MCF 10A (cell line): Measurements from ENCODE around the gene EIF3A. TPM values are rescaled to one million over a fixed set of nuclear protein-coding genes. Genes with fewer than 3 reads are reported as not detected.

Experiments
- BruUV-seq: library from RNA; stranded (reverse); fragments of 400-500 nt; replicated peaks from 2 replicates; lab custom pipeline; 2021; lab: Mats Ljungman, UMichigan
- CTCF ChIA-PET: fragments of 300-600 bp; sonication (Branson Sonifier 250); formaldehyde crosslinking; extraction: SDS; loops from one replicate; lab custom pipeline; 2021; ENCODE audit warnings: antibody characterized with exemption, inconsistent platforms; lab: Yijun Ruan, JAX
- POLR2A ChIA-PET: fragments of 300-600, 350-650 bp; sonication (Branson Sonifier 250); formaldehyde crosslinking; extraction: SDS; loops from one replicate; lab custom pipeline; 2020; ENCODE audit warnings: antibody characterized with exemption, inconsistent platforms; lab: Yijun Ruan, JAX
- DNase-seq: peaks from one replicate; pipeline ENCODE4 v3.0.0-alpha.2; 2018; ENCODE audit not compliant: unreplicated experiment
- H3K27ac Mint-ChIP-seq: one replicate; pipeline ENCODE4 v1.8.0; 2022; ENCODE audit warnings: mild to moderate bottlenecking, low read depth, mixed read lengths; ENCODE audit not compliant: unreplicated experiment
- H3K27me3 Mint-ChIP-seq: one replicate; pipeline ENCODE4 v1.8.0; 2022; ENCODE audit warnings: mixed read lengths; ENCODE audit not compliant: insufficient read depth, unreplicated experiment
- H3K36me3 Mint-ChIP-seq: one replicate; pipeline ENCODE4 v1.8.0; 2022; ENCODE audit warnings: mild to moderate bottlenecking, moderate library complexity, mixed read lengths; ENCODE audit not compliant: insufficient read depth, unreplicated experiment
- H3K4me1 Mint-ChIP-seq: one replicate; pipeline ENCODE4 v1.8.0; 2022; ENCODE audit warnings: mixed read lengths; ENCODE audit not compliant: insufficient read depth, unreplicated experiment
- H3K4me3 Mint-ChIP-seq: one replicate; pipeline ENCODE4 v1.8.0; 2022; ENCODE audit warnings: mild to moderate bottlenecking, moderate library complexity, mixed read lengths; ENCODE audit not compliant: unreplicated experiment
- H3K9me3 Mint-ChIP-seq: one replicate; pipeline ENCODE4 v1.8.0; 2022; ENCODE audit warnings: mixed read lengths; ENCODE audit not compliant: unreplicated experiment
- CTCF ChIP-seq: fragments of 200-600 bp; IDR thresholded peaks from one replicate; pipeline ENCODE4 v1.8.0; 2022; ENCODE audit warnings: antibody characterized with exemption, mild to moderate bottlenecking; ENCODE audit not compliant: unreplicated experiment
- intact Hi-C: fragments of 100-400 bp; cut with micrococcal nuclease; formaldehyde crosslinking; loops from 2 replicates; pipeline ENCODE4 v1.14.1; 2022
- total RNA-seq: library from RNA; stranded (reverse); gene quantifications from 2 replicates; pipeline ENCODE4 v1.2.3, GENCODE V29; 2022

The EIF3A gene
- total RNA-seq, 1 experiment from 2014 or later = 226 TPM

GRCh38 chr10:119060107-119060506 is 20.5 kb downstream of the EIF3A start:
- H3K4me3 Mint-ChIP-seq = no peak overlapping the region
- H3K36me3 Mint-ChIP-seq = peaks cover 98% of the 10 kb centered on the region
- no peak overlapping the region for H3K27ac Mint-ChIP-seq
- ChIA-PET POLR2A (interaction anchor here (1.6 kb wide), 1 partner anchor 11 kb away, joined by 3 read pairs; no protein-coding TSS in a partner anchor), CTCF (no interaction called here)
- TF ChIP-seq CTCF = no peak
- no peak for DNase-seq
- no TSS peak for BruUV-seq
- H3K9me3 Mint-ChIP-seq = no peaks in the 10 kb centered on the region
- intact Hi-C loops = no loop called here
- H3K4me1 Mint-ChIP-seq = no peaks in the 10 kb centered on the region
- H3K27me3 Mint-ChIP-seq = no peaks in the 10 kb centered on the region

GRCh38 chr10:119059557-119059956 is 21.1 kb downstream of the EIF3A start:
- no peak for TF ChIP-seq CTCF
- no peak overlapping the region for H3K4me3 Mint-ChIP-seq
- H3K27ac Mint-ChIP-seq = no peak overlapping the region
- no peaks in the 10 kb centered on the region for H3K4me1 Mint-ChIP-seq
- no peaks in the 10 kb centered on the region for H3K27me3 Mint-ChIP-seq
- intact Hi-C loops = no loop called here
- no TSS peak for BruUV-seq
- H3K9me3 Mint-ChIP-seq = no peaks in the 10 kb centered on the region
- DNase-seq = no peak
- ChIA-PET CTCF (interaction anchor here (0.6 kb wide), 1 partner anchor 198 kb away, joined by 3 read pairs; no protein-coding TSS in a partner anchor), POLR2A (interaction anchor here (1.0 to 1.6 kb wide), 3 partner anchors 11 to 20 kb away, joined by 3 to 5 read pairs (median 3); partner anchors contain the start of gene EIF3A)
- peaks cover 98% of the 10 kb centered on the region for H3K36me3 Mint-ChIP-seq

GRCh38 chr10:119058010-119058409 is 22.6 kb downstream of the EIF3A start:
- no peak for DNase-seq
- no peaks in the 10 kb centered on the region for H3K9me3 Mint-ChIP-seq
- intact Hi-C loops = no loop called here
- no TSS peak for BruUV-seq
- no peaks in the 10 kb centered on the region for H3K27me3 Mint-ChIP-seq
- TF ChIP-seq CTCF = no peak
- no peak overlapping the region for H3K27ac Mint-ChIP-seq
- no peak overlapping the region for H3K4me3 Mint-ChIP-seq
- ChIA-PET POLR2A (interaction anchor here (0.7 kb wide), 1 partner anchor 14 kb away, joined by 4 read pairs; no protein-coding TSS in a partner anchor), CTCF (interaction anchor here (0.7 kb wide), 1 partner anchor 1627 kb away, joined by 3 read pairs; no protein-coding TSS in a partner anchor)
- peaks cover 98% of the 10 kb centered on the region for H3K36me3 Mint-ChIP-seq
- H3K4me1 Mint-ChIP-seq = no peaks in the 10 kb centered on the region

- H3K27ac Mint-ChIP-seq = no peak overlapping the region
- POLR2A ChIA-PET = no interaction called here
- CTCF ChIA-PET = no interaction called here
These were observed 25.1 kb downstream of the EIF3A start for GRCh38 chr10:119055472-119055871.

More at GRCh38 chr10:119055472-119055871, 25.1 kb downstream of the EIF3A start:
- Mint-ChIP-seq H3K4me1 (no peaks in the 10 kb centered on the region), H3K4me3 (no peak overlapping the region), H3K36me3 (peaks cover 99% of the 10 kb centered on the region), H3K9me3 (no peaks in the 10 kb centered on the region), H3K27me3 (no peaks in the 10 kb centered on the region)
- DNase-seq = no peak
- no TSS peak for BruUV-seq
- intact Hi-C loops = no loop called here
- TF ChIP-seq CTCF = no peak
